H1 (cell line): Measurements from ENCODE around the gene BFSP2.

Experiments
- CEBPB ChIP-seq: IDR thresholded peaks from 2 replicates; pipeline ENCODE4 v1.6.1; 2012; ENCODE audit warnings: low read depth, low read length
- CTCF ChIP-seq, 3 experiments: IDR thresholded peaks; 1 replicate in 2 of 3; 2 replicates in 1 of 3; pipeline versions ENCODE4 v1.5.1 to v1.6.1; 2011; ENCODE audit warnings: low read length in 3 of 3, mild to moderate bottlenecking in 3 of 3, inconsistent platforms in 2 of 3, low read depth in 1 of 3, moderate library complexity in 1 of 3; ENCODE audit not compliant: insufficient read depth in 1 of 3; ENCODE audit errors: control extremely low read depth in 1 of 3
- EP300 ChIP-seq, 2 experiments: IDR thresholded peaks; 1 replicate in 1 of 2; 2 replicates in 1 of 2; pipeline ENCODE4 v1.6.1; 2011 to 2012; ENCODE audit warnings: low read depth in 2 of 2, low read length in 2 of 2, mild to moderate bottlenecking in 2 of 2, borderline replicate concordance in 1 of 2, inconsistent platforms in 1 of 2, moderate library complexity in 1 of 2
- POLR2A ChIP-seq, 2 experiments: IDR thresholded peaks; 1 replicate in 1 of 2; 2 replicates in 1 of 2; pipeline ENCODE4 v1.6.1; 2011; ENCODE audit warnings: low read depth in 2 of 2, low read length in 2 of 2, mild to moderate bottlenecking in 2 of 2; ENCODE audit errors: control extremely low read depth in 1 of 2
- POLR2AphosphoS5 ChIP-seq: IDR thresholded peaks from 2 replicates; pipeline ENCODE4 v1.6.1; 2011; ENCODE audit warnings: low read depth, low read length
- RAD21 ChIP-seq, 2 experiments: IDR thresholded peaks in 1 of 2; conservative IDR thresholded peaks in 1 of 2; 2 replicates each; pipeline ENCODE4 v1.6.1; 2011; ENCODE audit warnings: low read depth in 2 of 2, low read length in 2 of 2, improper control_type of control experiment in 1 of 2, inconsistent platforms in 1 of 2, mild to moderate bottlenecking in 1 of 2, moderate library complexity in 1 of 2
- TAF1 ChIP-seq: IDR thresholded peaks from 2 replicates; pipeline ENCODE4 v1.6.1; 2011; ENCODE audit warnings: mild to moderate bottlenecking, low read depth, low read length

- TF ChIP-seq TAF1 (no peak), EP300 (IDR thresholded peaks at IDR 0.05; ENCODE audit: borderline replicate concordance in 1 of 2, low read depth in 2 of 2, low read length in 2 of 2) (no peak), POLR2A (IDR thresholded peaks at IDR 0.05; ENCODE audit: control extremely low read depth in 1 of 2, low read depth in 2 of 2, low read length in 2 of 2) (no peak), CEBPB (peak; percentile 86), RAD21 (IDR thresholded peaks at IDR 0.05 in 1 of 2, conservative IDR thresholded peaks at IDR 0.05 in 1 of 2; ENCODE audit: low read depth in 2 of 2, low read length in 2 of 2) (peak; percentile 71 to 72), POLR2AphosphoS5 (no peak), CTCF (IDR thresholded peaks at IDR 0.05; ENCODE audit: control extremely low read depth in 1 of 3, insufficient read depth in 1 of 3, low read depth in 1 of 3, low read length in 3 of 3) (peak in 2 of 3 experiments; percentile 45 to 55; a peak in 3 of 4 replicates)
These were observed 22.5 kb upstream of the BFSP2 start for GRCh38 chr3:133377396-133377795.
